Measurements from ENCODE around the gene PRKAG2. TPM values are rescaled to one million over a fixed set of nuclear protein-coding genes. Genes with fewer than 3 reads are reported as not detected.

Gene PRKAG2
- total RNA-seq, 1 donor from 2014 or later = 15.7 TPM

GRCh38 chr7:151808400-151809145 is 68.3 kb downstream of the PRKAG2 start:
- TF ChIP-seq CTCF (IDR thresholded peaks at IDR 0.05; ENCODE audit: unreplicated experiment) = no peak
- Mint-ChIP-seq H3K4me3 (no peak overlapping the region), H3K36me3 (no peaks in the 10 kb centered on the region), H3K27ac (no peak overlapping the region), H3K9me3 (no peaks in the 10 kb centered on the region), H3K27me3 (ENCODE audit: low read depth) (peaks cover 63% of the 10 kb centered on the region), H3K4me1 (peaks cover 3% of the 10 kb centered on the region)
- DNase-seq (ENCODE audit: low spot score in 2 of 2, unreplicated experiment in 2 of 2) = no peak

GRCh38 chr7:151807846-151808245 is 69.1 kb downstream of the PRKAG2 start:
- no peaks in the 10 kb centered on the region for H3K36me3 Mint-ChIP-seq
- no peak overlapping the region for H3K27ac Mint-ChIP-seq
- H3K9me3 Mint-ChIP-seq = no peaks in the 10 kb centered on the region
- peaks cover 62% of the 10 kb centered on the region for H3K27me3 Mint-ChIP-seq (ENCODE audit: low read depth)
- no peak for TF ChIP-seq CTCF (IDR thresholded peaks at IDR 0.05; ENCODE audit: unreplicated experiment)
- no peak overlapping the region for H3K4me3 Mint-ChIP-seq
- H3K4me1 Mint-ChIP-seq = peaks cover 2% of the 10 kb centered on the region
- no peak for DNase-seq (ENCODE audit: low spot score in 2 of 2, unreplicated experiment in 2 of 2)

GRCh38 chr7:151806952-151807775 is 69.8 kb downstream of the PRKAG2 start:
- no peak for DNase-seq (ENCODE audit: low spot score in 2 of 2, unreplicated experiment in 2 of 2)
- Mint-ChIP-seq H3K27me3 (ENCODE audit: low read depth) (peaks cover 63% of the 10 kb centered on the region), H3K27ac (no peak overlapping the region), H3K4me1 (peaks cover 2% of the 10 kb centered on the region), H3K4me3 (no peak overlapping the region), H3K9me3 (no peaks in the 10 kb centered on the region), H3K36me3 (no peaks in the 10 kb centered on the region)
- no peak for TF ChIP-seq CTCF (IDR thresholded peaks at IDR 0.05; ENCODE audit: unreplicated experiment)

GRCh38 chr7:151806204-151806603 is 70.7 kb downstream of the PRKAG2 start:
- Mint-ChIP-seq H3K36me3 (no peaks in the 10 kb centered on the region), H3K4me1 (peaks cover 2% of the 10 kb centered on the region), H3K27me3 (ENCODE audit: low read depth) (peaks cover 61% of the 10 kb centered on the region), H3K27ac (no peak overlapping the region), H3K4me3 (no peak overlapping the region), H3K9me3 (no peaks in the 10 kb centered on the region)
- no peak for DNase-seq (ENCODE audit: low spot score in 2 of 2, unreplicated experiment in 2 of 2)
- no peak for TF ChIP-seq CTCF (IDR thresholded peaks at IDR 0.05; ENCODE audit: unreplicated experiment)

- Mint-ChIP-seq H3K27ac (no peak overlapping the region), H3K27me3 (ENCODE audit: low read depth) (peaks cover 55% of the 10 kb centered on the region), H3K4me3 (no peak overlapping the region), H3K36me3 (no peaks in the 10 kb centered on the region), H3K9me3 (no peaks in the 10 kb centered on the region), H3K4me1 (peaks cover 2% of the 10 kb centered on the region)
- no peak for DNase-seq (ENCODE audit: low spot score in 2 of 2, unreplicated experiment in 2 of 2)
- no peak for TF ChIP-seq CTCF (IDR thresholded peaks at IDR 0.05; ENCODE audit: unreplicated experiment)
Measured at GRCh38 chr7:151805191-151805590, 71.7 kb downstream of the PRKAG2 start.
